AG08396 (cell line): ENCODE data around the gene SLC36A4.
A peak's percentile ranks its signal among the peaks of the same experiment; 100 is the strongest.
"Not testable (repeated sequence)": the region's sequence is repeated elsewhere in the genome, so short reads cannot be mapped to it uniquely, and the experiment has no call there.

Experiments
- DNase-seq: peaks from one replicate; pipeline ENCODE4 v3.0.0; 2012; ENCODE audit warnings: low spot score, mixed read lengths

The SLC36A4 gene

GRCh38 chr11:93194673-93195291 is 3.0 kb downstream of the SLC36A4 start:
- DNase-seq: no peak

- DNase-seq: no peak
These were observed 4.1 kb downstream of the SLC36A4 start for GRCh38 chr11:93193731-93194130.

- DNase-seq: no peak
These were observed 5.6 kb downstream of the SLC36A4 start for GRCh38 chr11:93192163-93192562.

GRCh38 chr11:93189462-93189861 is 8.3 kb downstream of the SLC36A4 start:
- no peak for DNase-seq

- no peak for DNase-seq
These were observed 9.1 kb downstream of the SLC36A4 start for GRCh38 chr11:93188726-93189125.

GRCh38 chr11:93187290-93187689 is 10.5 kb downstream of the SLC36A4 start:
- no peak for DNase-seq

- not testable (repeated sequence) for DNase-seq
These were observed 19.9 kb downstream of the SLC36A4 start for GRCh38 chr11:93177891-93178290.

GRCh38 chr11:93169950-93170561 is 27.7 kb downstream of the SLC36A4 start:
- DNase-seq: peak; percentile 6

GRCh38 chr11:93169143-93169542 is 28.6 kb downstream of the SLC36A4 start:
- no peak for DNase-seq

GRCh38 chr11:93166862-93167261 is 30.9 kb downstream of the SLC36A4 start:
- DNase-seq: no peak

GRCh38 chr11:93166194-93166593 is 31.6 kb downstream of the SLC36A4 start:
- no peak for DNase-seq

- no peak for DNase-seq
These were observed 37.0 kb downstream of the SLC36A4 start for GRCh38 chr11:93160808-93161207.

- DNase-seq: no peak
These were observed 37.6 kb downstream of the SLC36A4 start for GRCh38 chr11:93160156-93160555.

- no peak for DNase-seq
These were observed 38.1 kb downstream of the SLC36A4 start for GRCh38 chr11:93159721-93160120.

- no peak for DNase-seq
These were observed 42.1 kb downstream of the SLC36A4 start for GRCh38 chr11:93155738-93156137.

- DNase-seq: no peak
These were observed 52.3 kb downstream of the SLC36A4 start for GRCh38 chr11:93145390-93145915.

- DNase-seq: no peak
These were observed 54.0 kb downstream of the SLC36A4 start for GRCh38 chr11:93143800-93144199.

- DNase-seq: peak; percentile 36
These were observed 54.6 kb downstream of the SLC36A4 start for GRCh38 chr11:93143186-93143585.

- DNase-seq: peak; percentile 42
These were observed 64.2 kb downstream of the SLC36A4 start for GRCh38 chr11:93133488-93134109.

- no peak for DNase-seq
These were observed 65.0 kb downstream of the SLC36A4 start for GRCh38 chr11:93132836-93133235.

GRCh38 chr11:93131709-93132108 is 66.1 kb downstream of the SLC36A4 start:
- DNase-seq: no peak

- no peak for DNase-seq
These were observed 69.2 kb downstream of the SLC36A4 start for GRCh38 chr11:93128574-93128973.

- DNase-seq: no peak
These were observed 74.4 kb downstream of the SLC36A4 start for GRCh38 chr11:93123351-93123898.
